ENCODE results near the gene MALSU1. TPM values are rescaled to one million over a fixed set of nuclear protein-coding genes. Genes with fewer than 3 reads are reported as not detected.

The MALSU1 gene
- total RNA-seq, 4 donors from 2014 or later = 43.0 to 86.7 (median 63.3) TPM

GRCh38 chr7:23357190-23358093 lies 58.3 kb downstream of the MALSU1 start:
- Histone ChIP-seq H3K9me3 (no peaks in the 10 kb centered on the region), H3K27ac (no peak overlapping the region), H3K4me3 (no peak overlapping the region), H3K27me3 (peaks cover 4% of the 10 kb centered on the region), H3K4me1 (no peaks in the 10 kb centered on the region), H3K36me3 (no peaks in the 10 kb centered on the region)
- ATAC-seq = no peak
- no peak for TF ChIP-seq POLR2AphosphoS5 (IDR thresholded peaks at IDR 0.05)
- 26 to 29% methylated on average over 6 of the region's 6 CpGs for WGBS, 2 donors (ENCODE audit: low coverage in 1 of 2)

- no peak for ATAC-seq
- H3K4me3 ChIP-seq = no peak overlapping the region
- no peaks in the 10 kb centered on the region for H3K4me1 ChIP-seq
- 94 to 100% methylated on average over 1 to 2 of the region's 2 CpGs for WGBS, 2 donors (ENCODE audit: low coverage in 1 of 2)
- H3K36me3 ChIP-seq = no peaks in the 10 kb centered on the region
- H3K27me3 ChIP-seq = peaks cover under 1% of the 10 kb centered on the region
- H3K27ac ChIP-seq = no peak overlapping the region
- H3K9me3 ChIP-seq = no peaks in the 10 kb centered on the region
- TF ChIP-seq, protein P1, sequence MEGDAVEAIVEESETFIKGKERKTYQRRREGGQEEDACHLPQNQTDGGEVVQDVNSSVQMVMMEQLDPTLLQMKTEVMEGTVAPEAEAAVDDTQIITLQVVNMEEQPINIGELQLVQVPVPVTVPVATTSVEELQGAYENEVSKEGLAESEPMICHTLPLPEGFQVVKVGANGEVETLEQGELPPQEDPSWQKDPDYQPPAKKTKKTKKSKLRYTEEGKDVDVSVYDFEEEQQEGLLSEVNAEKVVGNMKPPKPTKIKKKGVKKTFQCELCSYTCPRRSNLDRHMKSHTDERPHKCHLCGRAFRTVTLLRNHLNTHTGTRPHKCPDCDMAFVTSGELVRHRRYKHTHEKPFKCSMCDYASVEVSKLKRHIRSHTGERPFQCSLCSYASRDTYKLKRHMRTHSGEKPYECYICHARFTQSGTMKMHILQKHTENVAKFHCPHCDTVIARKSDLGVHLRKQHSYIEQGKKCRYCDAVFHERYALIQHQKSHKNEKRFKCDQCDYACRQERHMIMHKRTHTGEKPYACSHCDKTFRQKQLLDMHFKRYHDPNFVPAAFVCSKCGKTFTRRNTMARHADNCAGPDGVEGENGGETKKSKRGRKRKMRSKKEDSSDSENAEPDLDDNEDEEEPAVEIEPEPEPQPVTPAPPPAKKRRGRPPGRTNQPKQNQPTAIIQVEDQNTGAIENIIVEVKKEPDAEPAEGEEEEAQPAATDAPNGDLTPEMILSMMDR (IDR thresholded peaks at IDR 0.05) = no peak
- TF ChIP-seq POLR2A (IDR thresholded peaks at IDR 0.05) (no peak), POLR2AphosphoS5 (IDR thresholded peaks at IDR 0.05) (no peak), EP300 (IDR thresholded peaks at IDR 0.05) (no peak)
These were observed 59.1 kb downstream of the MALSU1 start for GRCh38 chr7:23358152-23358674.

Other genes starting within 250 kb of the MALSU1 start
- 10 to 100 TPM; 21.3 to 45.9 (median 27.6) TPM for gene KLHL7, start 193.6 kb upstream of the MALSU1 start, total RNA-seq
- 10 to 100 TPM; 27.7 to 32.7 (median 31.6) TPM for gene NUP42, start 117.3 kb upstream of the MALSU1 start, total RNA-seq
- gene GPNMB, start 52.6 kb upstream of the MALSU1 start, total RNA-seq = 100 to 1,000 TPM in 1 of 4 donors, 10 to 100 TPM in 3; 48.1 to 136 (median 70.4) TPM
- gene IGF2BP3, start 171.2 kb downstream of the MALSU1 start, total RNA-seq = under 1 TPM in 2 of 4 donors, not detected in 2; 0.13 to 0.35 TPM
- gene TRA2A, start 232.6 kb downstream of the MALSU1 start, total RNA-seq = 10 to 100 TPM; 12.6 to 50.0 (median 27.1) TPM

All from gastroesophageal sphincter (tissue), 4 donors.